SJCRH30 (cell line): Measurements from ENCODE around the gene CDK4. TPM values are rescaled to one million over a fixed set of nuclear protein-coding genes. Genes with fewer than 3 reads are reported as not detected.
"Not testable (repeated sequence)": the region's sequence is repeated elsewhere in the genome, so short reads cannot be mapped to it uniquely, and the experiment has no call there.

Source experiments
- DNase-seq, 2 experiments: peaks; one replicate each; pipeline ENCODE4 v3.0.0-alpha.2; 2015 to 2020
- H3K27ac ChIP-seq: fragments of 250-450 bp; sonication (Bioruptor Pico); 2 replicates; pipeline ENCODE4 v1.5.1; 2020; ENCODE audit warnings: mild to moderate bottlenecking, moderate library complexity
- H3K27me3 ChIP-seq: fragments of 250-450 bp; sonication (Bioruptor Pico); 2 replicates; pipeline ENCODE4 v1.5.1; 2020; ENCODE audit warnings: mild to moderate bottlenecking, moderate library complexity
- H3K36me3 ChIP-seq: fragments of 250-450 bp; sonication (Bioruptor Pico); 2 replicates; pipeline ENCODE4 v1.5.1; 2020; ENCODE audit warnings: mild to moderate bottlenecking, moderate library complexity
- H3K4me1 ChIP-seq: fragments of 250-450 bp; sonication (Bioruptor Pico); 2 replicates; pipeline ENCODE4 v1.5.1; 2020; ENCODE audit warnings: mild to moderate bottlenecking, moderate library complexity
- H3K4me3 ChIP-seq: fragments of 250-450 bp; sonication (Bioruptor Pico); 2 replicates; pipeline ENCODE4 v1.5.1; 2020; ENCODE audit warnings: mild to moderate bottlenecking, moderate library complexity
- H3K9me3 ChIP-seq: fragments of 250-450 bp; sonication (Bioruptor Pico); replicated peaks from 2 replicates; pipeline ENCODE4 v1.5.1; 2020; ENCODE audit warnings: mild to moderate bottlenecking, moderate library complexity
- total RNA-seq: library from RNA; depleted of rRNA; stranded (reverse); fragments of >200 nt; shearing (Covaris generic); gene quantifications from 2 replicates; pipeline ENCODE4 v1.2.3, GENCODE V29; 2014

Gene CDK4
- total RNA-seq, 1 experiment from 2014 or later = 5,376 TPM

GRCh38 chr12:57777911-57778310, 25.8 kb upstream of the CDK4 start:
- Histone ChIP-seq H3K4me1 (peaks cover 10% of the 10 kb centered on the region), H3K27me3 (no peaks in the 10 kb centered on the region), H3K9me3 (no peaks in the 10 kb centered on the region), H3K36me3 (peaks cover 9% of the 10 kb centered on the region), H3K4me3 (no peak overlapping the region), H3K27ac (no peak overlapping the region)
- no peak for DNase-seq

GRCh38 chr12:57777367-57777766, 25.3 kb upstream of the CDK4 start:
- no peak overlapping the region for H3K4me3 ChIP-seq
- no peak for DNase-seq
- no peaks in the 10 kb centered on the region for H3K9me3 ChIP-seq
- H3K27ac ChIP-seq = no peak overlapping the region
- no peaks in the 10 kb centered on the region for H3K27me3 ChIP-seq
- peaks cover 9% of the 10 kb centered on the region for H3K36me3 ChIP-seq
- peaks cover 10% of the 10 kb centered on the region for H3K4me1 ChIP-seq

DNA sequence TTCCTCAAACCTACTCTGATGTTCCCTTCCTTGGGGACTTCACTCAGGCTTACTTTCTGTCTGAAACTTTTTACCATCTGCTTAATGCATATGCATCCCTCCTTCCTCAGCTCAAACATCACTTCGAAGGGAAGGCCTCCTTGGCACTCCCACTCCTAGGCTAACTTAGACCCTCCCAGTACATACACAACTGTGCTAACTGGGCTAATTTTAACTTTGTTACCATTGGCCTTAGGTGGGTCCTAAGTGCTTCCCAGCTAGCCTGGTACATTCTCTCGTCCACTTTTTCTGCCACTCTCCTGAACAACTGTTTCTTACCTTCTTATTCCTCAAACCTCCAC, 24.1 kb upstream of the CDK4 start:
- no peak overlapping the region for H3K27ac ChIP-seq
- H3K4me1 ChIP-seq = peaks cover 5% of the 10 kb centered on the region; the same call in 1 of the 2 replicates
- no peak for DNase-seq
- no peaks in the 10 kb centered on the region for H3K9me3 ChIP-seq
- no peak overlapping the region for H3K4me3 ChIP-seq
- peaks cover 9% of the 10 kb centered on the region for H3K36me3 ChIP-seq
- no peaks in the 10 kb centered on the region for H3K27me3 ChIP-seq

DNA sequence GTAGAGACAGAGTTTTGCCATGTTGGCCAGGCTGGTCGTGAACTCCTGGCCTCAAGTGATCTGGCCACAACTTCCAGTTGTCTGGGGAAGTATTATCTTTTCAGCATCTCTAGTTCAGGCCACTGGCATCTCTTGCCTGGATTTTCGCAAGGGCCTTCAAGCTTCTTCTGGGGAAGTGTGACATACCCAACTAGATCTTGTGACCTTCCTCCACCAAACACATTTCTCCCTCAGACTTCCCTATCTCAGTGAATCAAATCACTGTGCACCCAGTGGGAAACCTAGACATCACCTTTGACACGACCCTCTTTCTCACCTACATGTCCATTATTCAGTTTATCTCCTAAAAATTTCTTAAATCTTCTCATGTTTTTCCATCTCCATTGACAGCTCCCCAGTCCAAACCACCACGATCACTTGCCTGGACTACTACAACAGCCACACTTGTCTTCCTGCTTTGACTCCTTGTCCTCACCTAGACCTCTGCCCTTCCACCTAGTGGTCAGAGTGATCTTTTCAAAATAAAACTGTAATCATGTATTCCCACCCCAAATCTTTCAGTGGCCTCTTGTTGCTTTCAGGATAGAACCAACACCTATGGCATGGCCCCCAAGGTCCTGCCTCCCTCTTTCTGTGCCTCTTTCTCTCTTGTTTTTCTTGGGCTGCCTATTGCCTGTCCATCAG, 23.6 kb upstream of the CDK4 start:
- Histone ChIP-seq H3K27me3 (no peaks in the 10 kb centered on the region), H3K4me3 (no peak overlapping the region), H3K9me3 (no peaks in the 10 kb centered on the region), H3K4me1 (peaks cover 9% of the 10 kb centered on the region), H3K36me3 (peaks cover 12% of the 10 kb centered on the region), H3K27ac (no peak overlapping the region)
- peak in 1 of 2 experiments; percentile 70 for DNase-seq

- Histone ChIP-seq H3K4me1 (peaks cover 9% of the 10 kb centered on the region), H3K27me3 (no peaks in the 10 kb centered on the region), H3K9me3 (no peaks in the 10 kb centered on the region), H3K36me3 (peaks cover 16% of the 10 kb centered on the region), H3K4me3 (no peak overlapping the region), H3K27ac (no peak overlapping the region)
- DNase-seq = no peak
These were observed 22.9 kb upstream of the CDK4 start for GRCh38 chr12:57775044-57775443.

- not testable (repeated sequence) for DNase-seq, H3K27me3 ChIP-seq, H3K4me1 ChIP-seq, H3K9me3 ChIP-seq, H3K4me3 ChIP-seq, H3K27ac ChIP-seq
- H3K36me3 ChIP-seq = peaks cover 20% of the 10 kb centered on the region
These were observed 22.5 kb upstream of the CDK4 start for GRCh38 chr12:57774634-57775033.

DNA sequence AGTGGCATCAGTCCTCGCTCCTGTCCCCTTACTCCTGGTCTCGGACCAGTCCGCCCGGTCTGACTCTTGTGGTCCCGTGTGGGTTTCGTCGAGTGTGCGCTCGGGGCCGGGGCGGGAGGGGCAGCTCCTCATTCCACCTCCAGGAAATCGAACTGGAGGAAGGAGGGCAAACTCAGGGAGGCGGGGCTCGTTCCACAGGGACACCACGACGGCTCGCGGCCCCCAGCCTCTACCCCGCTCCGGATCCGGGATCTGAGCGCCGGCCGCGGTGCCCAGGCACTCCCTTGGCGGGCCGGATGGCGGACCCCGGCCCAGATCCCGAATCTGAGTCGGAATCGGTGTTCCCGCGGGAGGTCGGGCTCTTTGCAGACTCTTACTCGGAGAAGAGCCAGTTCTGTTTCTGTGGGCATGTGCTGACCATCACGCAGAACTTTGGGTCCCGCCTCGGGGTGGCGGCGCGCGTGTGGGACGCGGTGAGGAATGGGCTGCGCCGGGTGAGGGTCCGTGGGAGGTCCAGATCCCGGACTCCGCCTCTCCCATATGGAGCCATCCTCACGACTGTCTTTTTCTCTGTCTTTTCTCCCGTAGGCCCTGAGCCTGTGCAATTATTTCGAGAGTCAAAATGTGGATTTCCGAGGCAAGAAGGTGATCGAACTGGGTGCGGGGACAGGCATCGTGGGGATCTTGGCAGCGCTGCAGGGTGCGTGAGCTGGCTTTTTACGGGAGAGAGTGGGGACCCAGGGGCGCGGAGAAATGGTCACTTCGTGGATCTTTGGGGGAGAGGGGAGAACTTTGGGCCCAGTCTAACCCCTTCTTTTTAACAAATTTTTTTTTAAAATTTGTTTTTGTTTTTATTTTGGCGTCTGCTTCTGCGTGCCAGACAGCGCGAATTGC, 20.6 kb upstream of the CDK4 start, which contains the start of gene EEF1AKMT3:
Gene EEF1AKMT3, plus strand, starts transcription at position 186 of the 894 bp plus-strand sequence. Its CDS starts 111 bp downstream, at position 297.
- peaks cover 9% of the 10 kb centered on the region for H3K4me1 ChIP-seq
- no peaks in the 10 kb centered on the region for H3K9me3 ChIP-seq
- H3K36me3 ChIP-seq = peaks cover 37% of the 10 kb centered on the region
- peak within 1 kb of the TSS; percentile 91 for H3K27ac ChIP-seq
- peak within 1 kb of the TSS; percentile 78 for H3K4me3 ChIP-seq
- DNase-seq = peak; percentile 100
- H3K27me3 ChIP-seq = no peaks in the 10 kb centered on the region

GRCh38 chr12:57771873-57772428, 19.8 kb upstream of the CDK4 start, which contains the start of gene METTL1:
Gene METTL1 (minus strand): TSS chr12:57772105. CDS start chr12:57772083, 22 bp downstream.
- Histone ChIP-seq H3K4me3 (peak within 1 kb of the TSS; percentile 78), H3K27ac (peak within 1 kb of the TSS; percentile 91), H3K27me3 (no peaks in the 10 kb centered on the region), H3K36me3 (peaks cover 41% of the 10 kb centered on the region), H3K9me3 (no peaks in the 10 kb centered on the region), H3K4me1 (peaks cover 14% of the 10 kb centered on the region)
- DNase-seq = peak; percentile 100

DNA sequence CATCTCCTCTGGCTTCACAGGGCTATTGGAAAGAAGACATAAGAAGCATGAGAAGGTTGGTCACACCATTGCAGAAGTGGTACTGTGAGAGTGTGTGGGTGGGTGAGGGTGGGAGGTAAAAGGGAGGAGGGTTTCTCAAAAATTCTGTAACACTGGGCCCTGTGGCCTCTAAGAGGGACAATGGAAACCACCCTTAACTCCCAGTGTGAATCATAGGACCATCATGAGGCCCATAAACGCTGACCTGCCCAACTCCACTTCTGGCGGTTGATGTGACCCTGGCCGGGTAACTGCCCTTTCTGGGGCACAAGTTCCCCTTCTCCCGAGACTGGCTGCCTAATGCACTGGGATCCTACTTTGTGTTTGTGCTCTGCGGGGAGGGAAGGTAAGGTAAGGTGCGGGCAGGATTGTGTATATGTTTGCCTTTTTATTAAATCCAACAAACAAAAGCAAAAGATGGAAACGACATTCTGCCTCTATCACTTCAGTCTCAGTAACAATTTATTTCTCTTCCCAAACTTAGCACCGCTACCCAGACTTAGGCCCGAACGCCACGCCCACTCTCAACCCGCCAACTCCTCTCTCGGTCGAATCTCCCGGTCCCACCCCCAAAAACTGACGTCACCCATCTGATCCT, 19.2 kb upstream of the CDK4 start:
- peaks cover 47% of the 10 kb centered on the region for H3K36me3 ChIP-seq
- H3K4me3 ChIP-seq = peak overlapping the region; percentile 78
- no peaks in the 10 kb centered on the region for H3K9me3 ChIP-seq
- DNase-seq = peak; percentile 100
- H3K27ac ChIP-seq = peak overlapping the region; percentile 91
- H3K4me1 ChIP-seq = peaks cover 14% of the 10 kb centered on the region
- H3K27me3 ChIP-seq = no peaks in the 10 kb centered on the region

- Histone ChIP-seq H3K27ac (no peak overlapping the region), H3K9me3 (no peaks in the 10 kb centered on the region), H3K4me3 (peak overlapping the region; percentile 78), H3K27me3 (no peaks in the 10 kb centered on the region), H3K36me3 (peaks cover 49% of the 10 kb centered on the region), H3K4me1 (peaks cover 14% of the 10 kb centered on the region)
- DNase-seq = peak in 1 of 2 experiments; percentile 74
These were observed 18.6 kb upstream of the CDK4 start for GRCh38 chr12:57770734-57771133.

DNA sequence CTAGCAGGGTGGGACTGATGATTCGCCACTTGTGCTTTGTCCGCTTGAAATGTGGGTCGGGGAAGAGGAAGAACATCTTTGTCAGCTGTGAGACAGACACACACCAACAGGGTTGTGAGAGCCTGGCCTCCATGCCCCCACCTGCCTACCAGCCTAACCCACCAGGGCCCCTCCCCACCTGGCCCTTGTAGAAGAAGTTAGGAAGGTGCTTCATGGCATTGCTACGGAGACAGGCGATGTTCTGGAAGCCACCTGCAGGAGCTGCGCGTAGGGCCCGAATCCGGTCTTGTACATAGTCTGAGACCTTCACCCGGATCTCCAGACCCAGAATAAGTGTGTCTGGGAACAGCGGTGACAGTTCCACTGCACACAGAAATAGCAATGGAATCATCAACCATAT, 17.5 kb upstream of the CDK4 start:
- Histone ChIP-seq H3K36me3 (peaks cover 56% of the 10 kb centered on the region), H3K27me3 (no peaks in the 10 kb centered on the region), H3K4me3 (no peak overlapping the region), H3K27ac (no peak overlapping the region), H3K9me3 (no peaks in the 10 kb centered on the region), H3K4me1 (peaks cover 14% of the 10 kb centered on the region)
- DNase-seq = peak in 1 of 2 experiments; percentile 68

DNA sequence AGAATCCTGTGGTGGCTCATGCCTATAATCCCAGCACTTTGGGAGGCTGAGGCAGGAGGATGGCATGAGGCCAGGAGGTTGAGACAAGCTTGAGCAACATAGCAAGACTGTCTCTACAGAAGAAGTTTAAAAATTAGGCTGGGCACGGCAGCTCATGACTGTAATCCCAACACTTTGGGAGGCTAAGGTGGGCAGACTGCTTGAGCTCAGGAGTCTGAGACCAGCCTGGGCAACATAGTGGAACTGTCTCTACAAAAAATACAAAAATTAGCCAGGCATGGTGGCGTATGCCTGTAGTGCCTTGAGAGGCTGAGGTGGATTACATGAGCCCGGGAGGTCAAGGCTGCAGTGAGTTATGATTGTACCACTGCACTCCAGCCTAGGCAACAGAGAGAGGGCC, 15.8 kb upstream of the CDK4 start:
- H3K36me3 ChIP-seq = peaks cover 71% of the 10 kb centered on the region
- H3K27me3 ChIP-seq = no peaks in the 10 kb centered on the region
- no peak overlapping the region for H3K27ac ChIP-seq

DNA sequence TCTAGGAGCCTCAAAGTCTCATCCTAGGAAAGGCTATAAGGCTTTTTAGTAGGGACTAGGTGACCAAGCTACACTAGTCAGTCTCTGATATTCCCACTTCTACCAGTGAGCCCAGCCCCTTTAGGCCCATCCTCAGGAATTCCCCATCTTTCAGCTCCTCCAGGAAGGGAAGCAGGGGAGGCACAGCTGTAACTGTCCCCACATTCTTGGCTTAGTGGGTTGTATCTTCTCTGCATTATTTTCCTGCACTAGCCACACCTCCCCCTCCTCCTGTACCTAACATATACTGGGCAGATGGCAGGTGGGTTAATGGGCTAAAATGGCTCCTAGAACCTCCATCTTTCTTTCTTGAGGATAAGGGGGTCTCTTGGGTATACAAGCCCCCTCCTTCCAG, 15.2 kb upstream of the CDK4 start:
- DNase-seq = peak; percentile 72 to 75
- Histone ChIP-seq H3K4me1 (peaks cover 9% of the 10 kb centered on the region), H3K9me3 (no peaks in the 10 kb centered on the region), H3K36me3 (peaks cover 76% of the 10 kb centered on the region), H3K27ac (no peak overlapping the region), H3K27me3 (no peaks in the 10 kb centered on the region), H3K4me3 (no peak overlapping the region)

More for the DNA sequence above, 15.8 kb upstream of the CDK4 start:
- Histone ChIP-seq H3K9me3 (no peaks in the 10 kb centered on the region), H3K4me3 (no peak overlapping the region), H3K4me1 (peaks cover 9% of the 10 kb centered on the region)
- DNase-seq = no peak

- H3K4me1 ChIP-seq = peaks cover 9% of the 10 kb centered on the region
- no peak within 1 kb of the TSS for H3K27ac ChIP-seq
- peak in 1 of 2 experiments; percentile 89 for DNase-seq
- peaks cover 83% of the 10 kb centered on the region for H3K36me3 ChIP-seq
- no peaks in the 10 kb centered on the region for H3K9me3 ChIP-seq
- H3K27me3 ChIP-seq = no peaks in the 10 kb centered on the region
- no peak within 1 kb of the TSS for H3K4me3 ChIP-seq
These were observed 14.6 kb upstream of the CDK4 start, which contains the start of gene CYP27B1 for GRCh38 chr12:57766464-57767304. Gene CYP27B1 (minus strand): TSS chr12:57767078. CDS start chr12:57767041, 37 bp downstream.
